A549 (cell line): ENCODE data around the gene ATP6AP2. TPM values are rescaled to one million over a fixed set of nuclear protein-coding genes. Genes with fewer than 3 reads are reported as not detected.

ENCODE experiments used
- ATAC-seq, 2 experiments: fragments of 200-7000 bp in 1 of 2; fragments of >200 bp in 1 of 2; cut with Nextera tagmentation in 1 of 2; cut with Tn5 transposase in 1 of 2; 3 replicates each; pipeline versions ENCODE4 v1.8.0 to v1.9.1; 2018 to 2020; ENCODE audit warnings: mild to moderate bottlenecking in 1 of 2, moderate library complexity in 1 of 2
- CTCF ChIA-PET: fragments of 300-600 bp; sonication (Branson Sonifier 250); formaldehyde crosslinking; extraction: SDS; loops from one replicate; lab custom pipeline; 2021; ENCODE audit warnings: antibody characterized with exemption, inconsistent platforms; lab: Yijun Ruan, JAX
- POLR2A ChIA-PET: fragments of 350-600 bp; formaldehyde crosslinking; extraction: SDS; loops from one replicate; lab custom pipeline; 2021; ENCODE audit warnings: antibody characterized with exemption, inconsistent platforms; lab: Yijun Ruan, JAX
- DNase-seq, 2 experiments: peaks; one replicate each; pipeline versions ENCODE4 v3.0.0 to v3.0.0-alpha.2; 2011 to 2016; ENCODE audit warnings: low read depth in 1 of 2, low spot score in 1 of 2
- FAIRE-seq: peaks from 2 replicates; lab custom pipeline; 2011; peaks lifted over from hg19 to GRCh38; lab: Jason Lieb, UNC
- H3K27ac ChIP-seq, 2 experiments: fragments of >200 bp; sonication (Bioruptor Twin); formaldehyde crosslinking; 3 replicates each; pipeline ENCODE4 v1.5.1; 2016 to 2017
- H3K4me1 ChIP-seq: fragments of >200 bp; sonication (Bioruptor Twin); formaldehyde crosslinking; 3 replicates; pipeline ENCODE4 v1.6.1; 2016
- H3K4me2 ChIP-seq: fragments of >200 bp; sonication (Bioruptor Twin); formaldehyde crosslinking; 3 replicates; pipeline ENCODE4 v1.6.1; 2016
- H3K4me3 ChIP-seq: fragments of >200 bp; sonication (Bioruptor Twin); formaldehyde crosslinking; 3 replicates; pipeline ENCODE4 v1.5.1; 2016
- H3K9me3 ChIP-seq: fragments of >200 bp; sonication (Bioruptor Twin); formaldehyde crosslinking; 3 replicates; pipeline ENCODE4 v1.6.1; 2016
- ATOH8 ChIP-seq: fragments of 250-450 bp; sonication (Bioruptor Pico); IDR thresholded peaks from 2 replicates; pipeline ENCODE4 v1.5.0; 2020; ENCODE audit warnings: low read depth, mild to moderate bottlenecking, moderate library complexity
- CEBPB ChIP-seq, 2 experiments: fragments of >200 bp in 1 of 2; sonication (Bioruptor Twin) in 1 of 2; formaldehyde crosslinking in 1 of 2; IDR thresholded peaks; 2 replicates each; pipeline ENCODE4 v1.6.1; 2012 to 2016
- CHD2 ChIP-seq: fragments of 150-350 bp; IDR thresholded peaks from 2 replicates; pipeline ENCODE4 v1.6.1; 2014; ENCODE audit warnings: low read length; ENCODE audit not compliant: partially characterized antibody
- EHF ChIP-seq: fragments of 250-450 bp; sonication (Bioruptor Pico); IDR thresholded peaks from 2 replicates; pipeline ENCODE4 v1.5.0; 2020; ENCODE audit warnings: mild to moderate bottlenecking
- EHMT2 ChIP-seq: fragments of 200-600 bp; sonication (generic); IDR thresholded peaks from 2 replicates; pipeline ENCODE4 v1.6.1; 2016; ENCODE audit warnings: antibody characterized with exemption, low read depth, mild to moderate bottlenecking, moderate library complexity
- ESRRA ChIP-seq: fragments of 150-350 bp; IDR thresholded peaks from 2 replicates; pipeline ENCODE4 v1.6.1; 2014; ENCODE audit warnings: mild to moderate bottlenecking, low read length, borderline replicate concordance
- FOSL2 ChIP-seq, 2 experiments: fragments of 450-650 bp in 1 of 2; fragments of >200 bp in 1 of 2; sonication (Bioruptor Twin) in 1 of 2; formaldehyde crosslinking; IDR thresholded peaks; 2 replicates each; pipeline versions ENCODE4 v1.5.0 to v1.6.1; 2016 to 2020; ENCODE audit warnings: mild to moderate bottlenecking in 1 of 2, moderate library complexity in 1 of 2
- HEYL ChIP-seq: fragments of 250-450 bp; sonication (Bioruptor Pico); IDR thresholded peaks from 2 replicates; pipeline ENCODE4 v1.8.0; 2021; ENCODE audit warnings: mild to moderate bottlenecking, moderate library complexity
- HMGXB4 ChIP-seq: fragments of 250-450 bp; sonication (Bioruptor Pico); IDR thresholded peaks from 2 replicates; pipeline ENCODE4 v1.5.0; 2021; ENCODE audit warnings: mild to moderate bottlenecking, moderate library complexity, borderline replicate concordance
- HOXB13 ChIP-seq: fragments of 250-450 bp; sonication (Bioruptor Pico); IDR thresholded peaks from 2 replicates; pipeline ENCODE4 v1.5.0; 2020; ENCODE audit warnings: low read depth, mild to moderate bottlenecking, moderate library complexity
- HOXB5 ChIP-seq: fragments of 250-450 bp; sonication (Bioruptor Pico); IDR thresholded peaks from 2 replicates; pipeline ENCODE4 v1.5.0; 2020; ENCODE audit warnings: mild to moderate bottlenecking, moderate library complexity
- JUN ChIP-seq, 2 experiments: fragments of >200 bp; sonication (Bioruptor Twin); formaldehyde crosslinking; IDR thresholded peaks; 2 replicates in 1 of 2; 3 replicates in 1 of 2; pipeline ENCODE4 v1.6.1; 2016 to 2017
- MAX ChIP-seq: IDR thresholded peaks from 2 replicates; pipeline ENCODE4 v1.6.1; 2012
- MYC ChIP-seq: IDR thresholded peaks from 2 replicates; pipeline ENCODE4 v1.6.1; 2012; ENCODE audit warnings: mild to moderate bottlenecking, inconsistent platforms, low read length, improper control_type of control experiment, borderline replicate concordance
- NPAS2 ChIP-seq: fragments of 250-450 bp; sonication (Bioruptor Pico); IDR thresholded peaks from 2 replicates; pipeline ENCODE4 v1.8.0; 2022; ENCODE audit warnings: mild to moderate bottlenecking, moderate library complexity, borderline replicate concordance
- PHF8 ChIP-seq: fragments of 200-600 bp; sonication (generic); IDR thresholded peaks from 2 replicates; pipeline ENCODE4 v1.6.1; 2016; ENCODE audit warnings: low read depth, mild to moderate bottlenecking, antibody characterized with exemption, moderate library complexity, borderline replicate concordance
- RCOR1 ChIP-seq: fragments of 150-350 bp; IDR thresholded peaks from 2 replicates; pipeline ENCODE4 v1.6.1; 2014; ENCODE audit warnings: antibody characterized with exemption, low read length, low read depth
- REST ChIP-seq: fragments of 200-600 bp; sonication (generic); IDR thresholded peaks from 2 replicates; pipeline ENCODE4 v1.6.1; 2016; ENCODE audit warnings: antibody characterized with exemption, mild to moderate bottlenecking, moderate library complexity
- RFX5 ChIP-seq: fragments of 450-650 bp; IDR thresholded peaks from 2 replicates; pipeline ENCODE4 v1.7.1; 2014; ENCODE audit warnings: antibody characterized with exemption, mild to moderate bottlenecking, moderate library complexity
- TP53 ChIP-seq: fragments of 250-450 bp; sonication (Bioruptor Pico); IDR thresholded peaks from 2 replicates; pipeline ENCODE4 v1.5.0; 2021; ENCODE audit warnings: mild to moderate bottlenecking, moderate library complexity
- USF2 ChIP-seq: fragments of 450-650 bp; IDR thresholded peaks from 2 replicates; pipeline ENCODE4 v1.6.1; 2014; ENCODE audit warnings: antibody characterized with exemption
- ZNF302 ChIP-seq: fragments of 250-450 bp; sonication (Bioruptor Pico); IDR thresholded peaks from 2 replicates; pipeline ENCODE4 v1.9.0; 2021; ENCODE audit warnings: inconsistent platforms, mild to moderate bottlenecking, moderate library complexity
- WGBS: methylation state at CpG from one replicate; pipeline ENCODE4 v1.1.6; 2017; ENCODE audit errors: missing lambda C conversion rate; 5-methylcytosine and 5-hydroxymethylcytosine counted together
- polyA plus RNA-seq, 4 experiments: library from polyadenylated mRNA; depleted of rRNA in 3 of 4; stranded (reverse); fragments of >200 nt; fragmentation: RNase III in 1 of 4; extraction: RNeasy Plus Mini Kit Qiagen cat#74134 plus additional on column Dnase treatment in 1 of 4; gene quantifications; 2 replicates in 3 of 4; 3 replicates in 1 of 4; pipeline ENCODE4 v1.2.3, GENCODE V29; 2011 to 2017
- TF ChIP-seq, protein P1 (sequence below): fragments of 150-350 bp; IDR thresholded peaks from 2 replicates; pipeline ENCODE4 v1.6.1; 2014; ENCODE audit warnings: low read depth, mild to moderate bottlenecking, low read length
- TF ChIP-seq, protein P2 (sequence below): fragments of >200 bp; sonication (Bioruptor Twin); formaldehyde crosslinking; IDR thresholded peaks from 2 replicates; pipeline ENCODE4 v1.6.1; 2016

ATP6AP2 gene
- polyA plus RNA-seq, 2 of the 4 experiments (the other 2 are of a cell fraction) = 133 to 202 TPM

DNA sequence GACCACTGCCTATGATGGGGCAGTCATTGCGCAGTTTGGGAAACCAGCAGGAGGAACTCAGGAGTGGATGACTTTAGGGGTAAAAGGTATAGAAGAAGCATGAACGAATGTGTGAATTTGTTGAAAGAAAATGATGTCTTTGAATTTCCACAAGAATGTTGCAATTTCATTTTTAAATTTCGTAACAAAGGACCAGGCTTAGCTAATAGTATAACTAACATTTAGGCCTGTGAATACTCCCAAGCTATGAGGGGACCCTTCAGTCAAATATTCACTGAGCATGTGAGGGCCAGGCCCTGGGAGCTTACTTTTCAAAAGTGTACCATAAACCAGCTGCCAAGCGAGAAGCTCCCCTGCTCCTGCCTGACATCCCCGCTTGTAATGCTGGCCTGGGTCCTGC is 47.7 kb downstream of the ATP6AP2 start:
- H3K27ac ChIP-seq = no peak overlapping the region
- CTCF ChIA-PET = no interaction called here
- TF ChIP-seq HOXB5 (CRISPR knock-in tag) (no peak), CHD2 (no peak), HEYL (CRISPR knock-in tag) (no peak), EHF (no peak), FOSL2 (IDR thresholded peaks at IDR 0.05) (no peak), FOSL2 (CRISPR knock-in tag; IDR thresholded peaks at IDR 0.05) (no peak), CEBPB (IDR thresholded peaks at IDR 0.05) (no peak), JUN (IDR thresholded peaks at IDR 0.05) (no peak), MYC (no peak), RFX5 (no peak), HOXB13 (CRISPR knock-in tag) (no peak), HMGXB4 (CRISPR knock-in tag) (no peak), ESRRA (no peak), NPAS2 (no peak)
- POLR2A ChIA-PET = no interaction called here
- WGBS = 94% methylated on average over 5 of the region's 5 CpGs
- no peak for FAIRE-seq
- H3K4me2 ChIP-seq = no peak overlapping the region
- H3K4me1 ChIP-seq = no peaks in the 10 kb centered on the region
- H3K9me3 ChIP-seq = no peaks in the 10 kb centered on the region
- no peak overlapping the region for H3K4me3 ChIP-seq
- no peak for DNase-seq
- no peak for ATAC-seq

DNA sequence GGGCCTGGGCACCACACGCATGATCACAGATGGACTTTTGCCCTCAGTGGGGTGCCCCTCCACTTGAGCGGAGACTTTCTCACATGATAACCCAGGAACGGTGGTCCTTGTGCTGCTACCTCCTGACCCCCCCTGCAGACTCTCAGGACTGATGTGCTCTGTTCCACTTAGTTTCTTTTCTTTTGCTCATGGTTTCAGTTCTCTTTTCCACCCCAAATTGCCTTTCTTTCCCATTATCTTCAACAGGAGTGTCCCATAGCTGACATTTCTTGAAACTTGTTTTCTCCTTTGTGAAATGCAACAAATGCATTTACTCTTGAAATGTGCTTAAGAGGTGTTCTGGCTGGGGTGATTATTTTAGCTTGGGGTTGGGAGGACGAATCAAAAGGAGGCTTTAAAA is 51.4 kb downstream of the ATP6AP2 start:
- POLR2A ChIA-PET = no interaction called here
- no peak for FAIRE-seq
- no peak for ATAC-seq
- Histone ChIP-seq H3K4me1 (no peaks in the 10 kb centered on the region), H3K4me3 (no peak overlapping the region), H3K9me3 (no peaks in the 10 kb centered on the region), H3K27ac (no peak overlapping the region), H3K4me2 (no peak overlapping the region)
- DNase-seq = no peak
- 98% methylated on average over 3 of the region's 4 CpGs for WGBS
- CTCF ChIA-PET = no interaction called here
- TF ChIP-seq, protein P1, sequence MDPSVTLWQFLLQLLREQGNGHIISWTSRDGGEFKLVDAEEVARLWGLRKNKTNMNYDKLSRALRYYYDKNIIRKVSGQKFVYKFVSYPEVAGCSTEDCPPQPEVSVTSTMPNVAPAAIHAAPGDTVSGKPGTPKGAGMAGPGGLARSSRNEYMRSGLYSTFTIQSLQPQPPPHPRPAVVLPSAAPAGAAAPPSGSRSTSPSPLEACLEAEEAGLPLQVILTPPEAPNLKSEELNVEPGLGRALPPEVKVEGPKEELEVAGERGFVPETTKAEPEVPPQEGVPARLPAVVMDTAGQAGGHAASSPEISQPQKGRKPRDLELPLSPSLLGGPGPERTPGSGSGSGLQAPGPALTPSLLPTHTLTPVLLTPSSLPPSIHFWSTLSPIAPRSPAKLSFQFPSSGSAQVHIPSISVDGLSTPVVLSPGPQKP = no peak
- TF ChIP-seq HEYL (CRISPR knock-in tag) (no peak), REST (no peak), ZNF302 (no peak), RCOR1 (no peak), MAX (no peak), TP53 (CRISPR knock-in tag) (no peak), NPAS2 (no peak), ATOH8 (CRISPR knock-in tag) (no peak), CEBPB (IDR thresholded peaks at IDR 0.05) (no peak), EHMT2 (no peak), USF2 (no peak), HMGXB4 (CRISPR knock-in tag) (no peak), PHF8 (no peak)
- TF ChIP-seq, protein P2, sequence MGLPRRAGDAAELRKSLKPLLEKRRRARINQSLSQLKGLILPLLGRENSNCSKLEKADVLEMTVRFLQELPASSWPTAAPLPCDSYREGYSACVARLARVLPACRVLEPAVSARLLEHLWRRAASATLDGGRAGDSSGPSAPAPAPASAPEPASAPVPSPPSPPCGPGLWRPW = no peak
